MM.1S (cell line): ENCODE data around the gene CLMP.
"Not testable (repeated sequence)": the region's sequence is repeated elsewhere in the genome, so short reads cannot be mapped to it uniquely, and the experiment has no call there.

Source experiments
- DNase-seq: peaks from one replicate; pipeline ENCODE4 v3.0.0-alpha.2; 2015
- H2AFZ ChIP-seq: fragments of 300-600 bp; sonication (generic); 2 replicates; pipeline ENCODE4 v1.6.0; 2016; ENCODE audit warnings: antibody characterized with exemption, low read length
- H3F3A ChIP-seq: fragments of 300-600 bp; sonication (generic); 2 replicates; pipeline ENCODE4 v1.6.1; 2016; ENCODE audit warnings: mild to moderate bottlenecking, antibody characterized with exemption, low read length, moderate library complexity, mixed read lengths; ENCODE audit not compliant: insufficient read depth
- H3K27ac ChIP-seq: fragments of 300-600 bp; sonication (generic); 2 replicates; pipeline ENCODE4 v1.5.1; 2016; ENCODE audit warnings: mild to moderate bottlenecking, low read length
- H3K27me3 ChIP-seq: fragments of 300-600 bp; sonication (generic); replicated peaks from 2 replicates; pipeline ENCODE4 v1.6.0; 2016; ENCODE audit warnings: low read length; ENCODE audit not compliant: insufficient read depth
- H3K36me3 ChIP-seq: fragments of 300-600 bp; sonication (generic); replicated peaks from 2 replicates; pipeline ENCODE4 v1.6.1; 2016; ENCODE audit warnings: mild to moderate bottlenecking, low read length, mixed read lengths; ENCODE audit not compliant: insufficient read depth
- H3K4me1 ChIP-seq: fragments of 300-600 bp; sonication (generic); 2 replicates; pipeline ENCODE4 v1.6.1; 2016; ENCODE audit warnings: low read length, mixed read lengths
- H3K4me2 ChIP-seq: fragments of 300-600 bp; sonication (generic); 2 replicates; pipeline ENCODE4 v1.6.0; 2016; ENCODE audit warnings: low read depth, low read length
- H3K4me3 ChIP-seq: fragments of 300-600 bp; sonication (generic); 2 replicates; pipeline ENCODE4 v1.5.1; 2016; ENCODE audit warnings: low read length, mixed read lengths
- H3K79me2 ChIP-seq: fragments of 300-600 bp; sonication (generic); 2 replicates; pipeline ENCODE4 v1.6.1; 2016; ENCODE audit warnings: mixed run types, low read length, mixed read lengths
- H3K9ac ChIP-seq: fragments of 300-600 bp; sonication (generic); 2 replicates; pipeline ENCODE4 v1.6.1; 2016; ENCODE audit warnings: low read length, mixed read lengths
- H3K9me2 ChIP-seq: fragments of 300-600 bp; sonication (generic); replicated peaks from 2 replicates; pipeline ENCODE4 v1.6.1; 2016; ENCODE audit warnings: mild to moderate bottlenecking, low read length, mixed read lengths; ENCODE audit not compliant: insufficient read depth
- H3K9me3 ChIP-seq: fragments of 300-600 bp; sonication (generic); replicated peaks from 2 replicates; pipeline ENCODE4 v1.6.1; 2016; ENCODE audit warnings: mild to moderate bottlenecking, low read length, mixed read lengths; ENCODE audit not compliant: insufficient read depth
- H4K20me1 ChIP-seq: fragments of 300-600 bp; sonication (generic); 2 replicates; pipeline ENCODE4 v1.6.1; 2016; ENCODE audit warnings: mild to moderate bottlenecking, low read length, moderate library complexity, mixed read lengths; ENCODE audit not compliant: insufficient read depth
- CTCF ChIP-seq: fragments of 300-600 bp; sonication (generic); IDR thresholded peaks from 2 replicates; pipeline ENCODE4 v1.5.1; 2016; ENCODE audit warnings: antibody characterized with exemption, low read length, mixed read lengths
- EZH2 ChIP-seq: fragments of 300-600 bp; sonication (generic); optimal IDR thresholded peaks from 2 replicates; pipeline ENCODE3; 2017; ENCODE audit warnings: low read depth, mild to moderate bottlenecking, antibody characterized with exemption, low read length, mixed read lengths
- EZH2phosphoT487 ChIP-seq: fragments of 300-600 bp; sonication (generic); IDR thresholded peaks from 2 replicates; pipeline ENCODE4 v1.6.1; 2018; ENCODE audit warnings: antibody characterized with exemption, low read length

CLMP gene

GRCh38 chr11:123206791-123207434 is 11.9 kb upstream of the CLMP start:
- TF ChIP-seq EZH2 (no peak), CTCF (no peak), EZH2phosphoT487 (no peak)
- H4K20me1 ChIP-seq, result no peaks in the 10 kb centered on the region
- H3K4me1 ChIP-seq, result no peaks in the 10 kb centered on the region
- no peaks in the 10 kb centered on the region for H3F3A ChIP-seq
- no peak overlapping the region for H3K9ac ChIP-seq
- no peaks in the 10 kb centered on the region for H3K9me2 ChIP-seq
- no peak overlapping the region for H3K4me3 ChIP-seq
- H2AFZ ChIP-seq, result no peak overlapping the region
- no peak for DNase-seq
- H3K9me3 ChIP-seq, result no peaks in the 10 kb centered on the region
- H3K27ac ChIP-seq, result no peak overlapping the region
- no peaks in the 10 kb centered on the region for H3K36me3 ChIP-seq
- H3K27me3 ChIP-seq, result no peaks in the 10 kb centered on the region
- no peak overlapping the region for H3K4me2 ChIP-seq
- no peaks in the 10 kb centered on the region for H3K79me2 ChIP-seq

GRCh38 chr11:123206055-123206454 is 11.0 kb upstream of the CLMP start:
- not testable (repeated sequence) for H3K36me3 ChIP-seq, DNase-seq, H3K27ac ChIP-seq, H3K79me2 ChIP-seq, H4K20me1 ChIP-seq, H3K4me2 ChIP-seq, H3K27me3 ChIP-seq, H3K9me2 ChIP-seq, H2AFZ ChIP-seq, H3K4me1 ChIP-seq, H3K4me3 ChIP-seq, H3K9ac ChIP-seq, H3F3A ChIP-seq, H3K9me3 ChIP-seq

- no peaks in the 10 kb centered on the region for H3K9me3 ChIP-seq
- no peaks in the 10 kb centered on the region for H4K20me1 ChIP-seq
- no peak overlapping the region for H3K4me2 ChIP-seq
- no peak overlapping the region for H2AFZ ChIP-seq
- DNase-seq, result no peak
- TF ChIP-seq EZH2 (no peak), EZH2phosphoT487 (no peak), CTCF (no peak)
- H3K4me1 ChIP-seq, result no peaks in the 10 kb centered on the region
- H3K4me3 ChIP-seq, result no peak overlapping the region
- H3K36me3 ChIP-seq, result no peaks in the 10 kb centered on the region
- no peaks in the 10 kb centered on the region for H3K27me3 ChIP-seq
- no peak overlapping the region for H3K9ac ChIP-seq
- no peaks in the 10 kb centered on the region for H3K79me2 ChIP-seq
- no peak overlapping the region for H3K27ac ChIP-seq
- H3F3A ChIP-seq, result no peaks in the 10 kb centered on the region
- H3K9me2 ChIP-seq, result no peaks in the 10 kb centered on the region
These were observed 8.9 kb upstream of the CLMP start for GRCh38 chr11:123203934-123204333.

GRCh38 chr11:123203471-123203870 is 8.4 kb upstream of the CLMP start:
- H2AFZ ChIP-seq, result no peak overlapping the region
- H3F3A ChIP-seq, result no peaks in the 10 kb centered on the region
- no peaks in the 10 kb centered on the region for H3K4me1 ChIP-seq
- H3K4me2 ChIP-seq, result no peak overlapping the region
- no peaks in the 10 kb centered on the region for H3K27me3 ChIP-seq
- H3K4me3 ChIP-seq, result no peak overlapping the region
- DNase-seq, result no peak
- no peaks in the 10 kb centered on the region for H3K36me3 ChIP-seq
- H3K9me3 ChIP-seq, result no peaks in the 10 kb centered on the region
- H3K9me2 ChIP-seq, result no peaks in the 10 kb centered on the region
- H3K79me2 ChIP-seq, result no peaks in the 10 kb centered on the region
- no peaks in the 10 kb centered on the region for H4K20me1 ChIP-seq
- no peak overlapping the region for H3K9ac ChIP-seq
- TF ChIP-seq EZH2phosphoT487 (no peak), CTCF (no peak), EZH2 (no peak)
- no peak overlapping the region for H3K27ac ChIP-seq
